ENCODE results near the gene CLDN4. TPM values are rescaled to one million over a fixed set of nuclear protein-coding genes. Genes with fewer than 3 reads are reported as not detected.
"Not testable (repeated sequence)": the region's sequence is repeated elsewhere in the genome, so short reads cannot be mapped to it uniquely, and the experiment has no call there.

The CLDN4 gene
- total RNA-seq, 1 experiment from 2014 or later: 1.6 TPM

GRCh38 chr7:73839743-73840714, 9.2 kb downstream of the CLDN4 start:
- DNase-seq (ENCODE audit: low spot score): no peak
- in situ Hi-C loops (cut with HindIII; ENCODE audit: low sequenced_read_pairs): no loop called here

GRCh38 chr7:73840715-73841379, 10.1 kb downstream of the CLDN4 start:
- DNase-seq (ENCODE audit: low spot score): no peak
- in situ Hi-C loops (cut with HindIII; ENCODE audit: low sequenced_read_pairs): no loop called here

GRCh38 chr7:73841689-73842066, 10.9 kb downstream of the CLDN4 start:
- DNase-seq (ENCODE audit: low spot score): no peak
- in situ Hi-C loops (cut with HindIII; ENCODE audit: low sequenced_read_pairs): no loop called here

GRCh38 chr7:73842067-73842976, 11.5 kb downstream of the CLDN4 start, which contains the start of gene METTL27:
TSS of gene METTL27 (minus strand) at chr7:73842516. CDS start at chr7:73842140, 376 bp downstream.
- in situ Hi-C loops (cut with HindIII; ENCODE audit: low sequenced_read_pairs): no loop called here
- DNase-seq (ENCODE audit: low spot score): peak; percentile 95

- in situ Hi-C loops (cut with HindIII; ENCODE audit: low sequenced_read_pairs): no loop called here
- DNase-seq (ENCODE audit: low spot score): no peak
Measured at GRCh38 chr7:73844131-73844547, 13.3 kb downstream of the CLDN4 start.

- in situ Hi-C loops (cut with HindIII; ENCODE audit: low sequenced_read_pairs): no loop called here
- no peak for DNase-seq (ENCODE audit: low spot score)
Measured at GRCh38 chr7:73844848-73845460, 14.2 kb downstream of the CLDN4 start.

- DNase-seq (ENCODE audit: low spot score); in situ Hi-C loops (cut with HindIII; ENCODE audit: low sequenced_read_pairs): not testable (repeated sequence)
Measured at GRCh38 chr7:73845701-73846195, 15.0 kb downstream of the CLDN4 start.

- in situ Hi-C loops (cut with HindIII; ENCODE audit: low sequenced_read_pairs): no loop called here
- DNase-seq (ENCODE audit: low spot score): no peak
Measured at GRCh38 chr7:73847941-73848723, 17.3 kb downstream of the CLDN4 start.

GRCh38 chr7:73850781-73851207, 20.0 kb downstream of the CLDN4 start:
- DNase-seq (ENCODE audit: low spot score): no peak
- in situ Hi-C loops (cut with HindIII; ENCODE audit: low sequenced_read_pairs): loop anchor here (25.0 kb wide), 1 partner anchor 162 kb away; no protein-coding TSS in a partner anchor

- in situ Hi-C loops (cut with HindIII; ENCODE audit: low sequenced_read_pairs): loop anchor here (25.0 kb wide), 1 partner anchor 161 kb away; no protein-coding TSS in a partner anchor
Measured at GRCh38 chr7:73851410-73852338, 20.9 kb downstream of the CLDN4 start.

GRCh38 chr7:73852500-73852899, 21.7 kb downstream of the CLDN4 start:
- in situ Hi-C loops (cut with HindIII; ENCODE audit: low sequenced_read_pairs): loop anchor here (25.0 kb wide), 1 partner anchor 160 kb away; no protein-coding TSS in a partner anchor
- DNase-seq (ENCODE audit: low spot score): no peak

More at GRCh38 chr7:73851410-73852338, 20.9 kb downstream of the CLDN4 start:
- DNase-seq (ENCODE audit: low spot score): no peak

- in situ Hi-C loops (cut with HindIII; ENCODE audit: low sequenced_read_pairs): loop anchor here (25.0 kb wide), 1 partner anchor 155 kb away; no protein-coding TSS in a partner anchor
- no peak for DNase-seq (ENCODE audit: low spot score)
Measured at GRCh38 chr7:73856941-73857340, 26.1 kb downstream of the CLDN4 start.

GRCh38 chr7:73858807-73859206, 28.0 kb downstream of the CLDN4 start:
- in situ Hi-C loops (cut with HindIII; ENCODE audit: low sequenced_read_pairs): loop anchor here (25.0 kb wide), 1 partner anchor 153 kb away; no protein-coding TSS in a partner anchor
- DNase-seq (ENCODE audit: low spot score): no peak

GRCh38 chr7:73860859-73861258, 30.1 kb downstream of the CLDN4 start, which contains the start of gene TMEM270:
TSS of gene TMEM270 (plus strand) at chr7:73861159. CDS start at chr7:73861195, 36 bp downstream.
- DNase-seq (ENCODE audit: low spot score): no peak
- in situ Hi-C loops (cut with HindIII; ENCODE audit: low sequenced_read_pairs): loop anchor here (25.0 kb wide), 1 partner anchor 151 kb away; no protein-coding TSS in a partner anchor

GRCh38 chr7:73861305-73861704, 30.5 kb downstream of the CLDN4 start:
- no peak for DNase-seq (ENCODE audit: low spot score)
- in situ Hi-C loops (cut with HindIII; ENCODE audit: low sequenced_read_pairs): loop anchor here (25.0 kb wide), 1 partner anchor 151 kb away; no protein-coding TSS in a partner anchor
